Measurements from ENCODE around the gene BRINP1.

- TF ChIP-seq CTCF (conservative IDR thresholded peaks at IDR 0.05 in 1 of 2, IDR thresholded peaks at IDR 0.05 in 1 of 2; ENCODE audit: low read depth in 1 of 2, low read length in 2 of 2) (no peak), EZH2 (IDR thresholded peaks at IDR 0.05; ENCODE audit: low read length, missing control alignments) (no peak)
Measured at GRCh38 chr9:119184265-119184936, 184.8 kb downstream of the BRINP1 start.

All from fibroblast of lung (primary cell).